ENCODE data around the gene MDN1. TPM values are rescaled to one million over a fixed set of nuclear protein-coding genes. Genes with fewer than 3 reads are reported as not detected.
A peak's percentile ranks its signal among the peaks of the same experiment; 100 is the strongest.
"Not testable (repeated sequence)": the region's sequence is repeated elsewhere in the genome, so short reads cannot be mapped to it uniquely, and the experiment has no call there.

Gene MDN1
- total RNA-seq, 1 donor from 2014 or later = 22.9 TPM

DNA sequence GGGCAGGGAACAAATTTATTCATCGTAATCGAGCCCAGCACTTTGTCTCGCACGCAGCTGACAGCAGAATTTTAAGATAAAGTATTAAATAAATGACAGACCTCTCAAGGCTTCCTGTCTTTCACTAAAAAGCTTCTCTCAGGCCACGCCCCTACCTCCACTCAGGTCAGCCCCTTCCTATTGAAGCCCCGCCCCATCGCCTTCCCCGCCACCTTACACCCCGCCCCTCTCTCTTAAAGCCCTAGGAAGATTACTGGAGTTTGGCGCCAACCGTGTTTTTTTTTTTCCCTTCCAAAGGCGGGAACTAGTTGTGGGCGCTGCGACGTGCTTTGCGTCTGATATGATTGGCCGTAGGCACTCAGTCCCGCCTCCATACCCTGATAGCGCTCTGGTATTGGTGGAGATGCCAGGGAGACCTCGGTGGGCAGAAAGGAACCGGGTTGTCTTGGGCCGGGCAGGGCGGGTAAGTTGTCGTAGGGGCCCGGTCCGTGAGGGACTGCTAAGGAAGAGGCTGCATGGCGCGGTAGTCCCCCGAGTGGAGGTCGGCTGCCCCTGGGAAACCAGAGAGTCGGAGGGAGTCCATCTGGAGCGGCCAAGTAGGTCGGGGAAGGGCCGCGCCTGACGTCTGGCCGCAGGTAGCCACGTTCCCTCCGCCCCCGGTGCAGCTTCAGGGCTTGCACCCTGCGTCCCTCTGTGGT, 10.0 kb upstream of the MDN1 start, which contains the start of gene CASP8AP2:
Gene CASP8AP2 (plus strand): TSS at position 409 of the 698 bp plus-strand sequence.
- Histone ChIP-seq H3K27ac (replicated peaks) (peak within 1 kb of the TSS; percentile 85), H3K4me1 (peaks cover 25% of the 10 kb centered on the region), H3K9me3 (replicated peaks) (no peaks in the 10 kb centered on the region), H3K4me3 (peak within 1 kb of the TSS; percentile 99), H3K36me3 (peaks cover 17% of the 10 kb centered on the region), H3K27me3 (ENCODE audit: low read depth) (no peaks in the 10 kb centered on the region)
- DNase-seq = peak; percentile 93
- TF ChIP-seq CTCF (IDR thresholded peaks at IDR 0.05; ENCODE audit: borderline replicate concordance) = no peak
- intact Hi-C loops (cut with micrococcal nuclease) = no loop called here

DNA sequence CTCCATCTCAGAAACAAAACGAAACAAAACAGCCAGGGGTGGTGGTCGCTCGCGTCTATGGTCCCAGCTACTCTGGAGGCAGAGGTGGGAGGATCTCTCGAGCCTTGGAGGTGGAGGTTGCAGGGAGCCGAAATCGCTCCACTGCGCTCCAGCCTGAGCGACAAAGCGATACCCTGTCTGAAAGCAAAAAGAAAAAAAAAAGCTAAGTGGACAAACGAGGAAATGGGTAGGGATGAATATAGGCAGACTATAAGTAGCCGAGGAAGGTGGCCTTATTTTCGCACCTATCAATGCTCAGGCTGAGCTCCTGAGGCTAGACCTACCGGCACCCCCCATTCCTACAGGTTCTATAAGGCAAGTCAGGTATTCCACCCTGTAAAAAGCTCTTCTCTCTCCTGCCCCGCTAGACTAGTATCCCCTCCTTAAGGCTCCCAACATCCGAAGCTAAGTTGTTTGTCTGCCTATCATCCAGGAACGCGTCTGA, 9.4 kb upstream of the MDN1 start:
- no peaks in the 10 kb centered on the region for H3K9me3 ChIP-seq (replicated peaks)
- no peak for DNase-seq
- H3K36me3 ChIP-seq = peaks cover 17% of the 10 kb centered on the region
- no peak for TF ChIP-seq CTCF (IDR thresholded peaks at IDR 0.05; ENCODE audit: borderline replicate concordance)
- H3K27me3 ChIP-seq (ENCODE audit: low read depth) = no peaks in the 10 kb centered on the region
- H3K4me1 ChIP-seq = peaks cover 25% of the 10 kb centered on the region
- H3K4me3 ChIP-seq = peak overlapping the region; percentile 99
- H3K27ac ChIP-seq (replicated peaks) = peak overlapping the region; percentile 85
- intact Hi-C loops (cut with micrococcal nuclease) = no loop called here

DNA sequence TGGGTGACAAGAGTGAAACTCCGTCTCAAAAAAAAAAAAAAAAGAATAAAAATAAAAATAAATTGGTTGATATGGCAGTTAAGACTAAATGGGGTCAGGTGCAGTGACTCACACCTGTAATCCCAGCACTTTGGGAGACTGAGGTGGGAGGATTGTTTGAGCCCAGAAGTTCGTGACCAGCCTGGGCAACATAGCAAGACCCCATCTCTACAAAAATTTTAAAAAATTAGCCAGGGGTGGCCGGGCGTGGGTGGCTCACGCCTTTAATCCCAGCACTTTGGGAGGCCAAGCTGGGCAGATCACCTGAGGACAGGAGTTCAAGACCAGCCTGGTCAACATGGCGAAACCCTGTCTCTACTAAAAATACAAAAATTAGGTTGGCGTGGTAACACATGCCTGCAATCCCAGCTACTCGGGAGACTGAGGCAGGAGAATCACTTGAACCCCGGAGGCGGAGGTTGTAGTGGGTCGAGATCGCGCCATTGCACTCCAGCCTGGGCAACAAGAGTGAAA, 8.9 kb upstream of the MDN1 start:
- H3K27me3 ChIP-seq (ENCODE audit: low read depth); H3K9me3 ChIP-seq (replicated peaks); DNase-seq; intact Hi-C loops (cut with micrococcal nuclease): not testable (repeated sequence)
- H3K4me1 ChIP-seq = peaks cover 25% of the 10 kb centered on the region
- peak overlapping the region; percentile 99 for H3K4me3 ChIP-seq
- peak overlapping the region; percentile 85 for H3K27ac ChIP-seq (replicated peaks)
- peaks cover 17% of the 10 kb centered on the region for H3K36me3 ChIP-seq

GRCh38 chr6:89826029-89826528, 6.5 kb upstream of the MDN1 start:
- Histone ChIP-seq H3K4me1 (peaks cover 22% of the 10 kb centered on the region), H3K9me3 (replicated peaks) (no peaks in the 10 kb centered on the region), H3K4me3 (no peak overlapping the region), H3K36me3 (no peaks in the 10 kb centered on the region), H3K27ac (replicated peaks) (peak overlapping the region; percentile 50), H3K27me3 (ENCODE audit: low read depth) (no peaks in the 10 kb centered on the region)
- TF ChIP-seq CTCF (IDR thresholded peaks at IDR 0.05; ENCODE audit: borderline replicate concordance) = no peak
- no peak for DNase-seq
- intact Hi-C loops (cut with micrococcal nuclease) = no loop called here

DNA sequence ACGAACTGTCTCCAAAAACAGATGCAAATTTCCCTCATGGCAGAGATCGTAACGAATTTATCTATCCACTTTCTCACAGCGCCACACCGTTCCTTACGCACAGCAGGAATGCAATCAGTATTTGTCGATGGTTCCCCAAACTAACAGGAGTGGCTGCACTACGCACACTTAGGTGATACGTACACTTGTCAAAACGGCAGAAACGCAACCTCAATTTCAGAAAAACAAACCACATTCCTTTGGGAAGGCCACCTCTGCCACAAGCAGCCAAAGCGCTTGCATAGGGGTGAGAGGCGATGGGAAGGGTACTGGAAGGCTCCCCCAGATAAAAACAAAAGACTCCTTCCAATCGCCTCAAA, 638 bp downstream of the MDN1 start:
- Histone ChIP-seq H3K9me3 (replicated peaks) (no peaks in the 10 kb centered on the region), H3K27ac (replicated peaks) (peak overlapping the region; percentile 89), H3K4me1 (peaks cover 43% of the 10 kb centered on the region), H3K27me3 (ENCODE audit: low read depth) (no peaks in the 10 kb centered on the region), H3K4me3 (peak overlapping the region; percentile 85), H3K36me3 (no peaks in the 10 kb centered on the region)
- DNase-seq = no peak
- TF ChIP-seq CTCF (IDR thresholded peaks at IDR 0.05; ENCODE audit: borderline replicate concordance) = no peak
- intact Hi-C loops (cut with micrococcal nuclease) = no loop called here

DNA sequence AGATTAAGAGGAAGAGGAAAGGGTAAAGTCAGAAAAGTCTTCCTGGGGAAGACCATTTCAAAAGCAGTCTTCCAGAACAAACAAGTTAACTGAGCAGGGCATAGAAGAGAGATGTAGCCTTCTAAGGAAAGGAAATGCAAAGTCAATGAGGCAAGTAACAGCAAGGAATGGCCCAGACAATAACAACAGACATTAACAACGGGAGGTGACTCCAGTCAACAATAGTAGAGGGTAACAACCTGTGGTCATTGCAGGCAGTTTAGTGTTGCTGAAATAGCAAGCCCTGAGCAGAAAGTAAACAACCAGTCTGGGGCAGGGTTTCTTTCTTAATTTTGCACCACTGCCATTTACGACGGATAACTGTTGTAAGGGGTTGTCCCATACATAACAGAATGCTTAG, 2.1 kb downstream of the MDN1 start:
- H3K4me3 ChIP-seq = peak overlapping the region; percentile 85
- peaks cover 43% of the 10 kb centered on the region for H3K4me1 ChIP-seq
- intact Hi-C loops (cut with micrococcal nuclease) = no loop called here
- H3K36me3 ChIP-seq = no peaks in the 10 kb centered on the region
- H3K9me3 ChIP-seq (replicated peaks) = no peaks in the 10 kb centered on the region
- no peak overlapping the region for H3K27ac ChIP-seq (replicated peaks)
- TF ChIP-seq CTCF (IDR thresholded peaks at IDR 0.05; ENCODE audit: borderline replicate concordance) = no peak
- H3K27me3 ChIP-seq (ENCODE audit: low read depth) = no peaks in the 10 kb centered on the region
- DNase-seq = no peak

GRCh38 chr6:89813422-89813821, 6.2 kb downstream of the MDN1 start:
- H3K36me3 ChIP-seq; H3K9me3 ChIP-seq (replicated peaks); intact Hi-C loops (cut with micrococcal nuclease); H3K4me3 ChIP-seq; H3K27me3 ChIP-seq (ENCODE audit: low read depth); DNase-seq; H3K27ac ChIP-seq (replicated peaks): not testable (repeated sequence)
- peaks cover 18% of the 10 kb centered on the region for H3K4me1 ChIP-seq
